ENCODE measurements around the gene FEZF2. TPM values are rescaled to one million over a fixed set of nuclear protein-coding genes. Genes with fewer than 3 reads are reported as not detected.
A peak's percentile ranks its signal among the peaks of the same experiment; 100 is the strongest.

Gene FEZF2
- total RNA-seq (2014; rRNA removed) (not detected in 2 replicates), Bru-seq, nascent RNA (not detected), BruChase-seq, experiment 1, labeled RNA remaining after a 6-hour chase (not detected), BruChase-seq, experiment 2, labeled RNA remaining after a 2-hour chase (not detected)
- long read RNA-seq = 0 reads

DNA sequence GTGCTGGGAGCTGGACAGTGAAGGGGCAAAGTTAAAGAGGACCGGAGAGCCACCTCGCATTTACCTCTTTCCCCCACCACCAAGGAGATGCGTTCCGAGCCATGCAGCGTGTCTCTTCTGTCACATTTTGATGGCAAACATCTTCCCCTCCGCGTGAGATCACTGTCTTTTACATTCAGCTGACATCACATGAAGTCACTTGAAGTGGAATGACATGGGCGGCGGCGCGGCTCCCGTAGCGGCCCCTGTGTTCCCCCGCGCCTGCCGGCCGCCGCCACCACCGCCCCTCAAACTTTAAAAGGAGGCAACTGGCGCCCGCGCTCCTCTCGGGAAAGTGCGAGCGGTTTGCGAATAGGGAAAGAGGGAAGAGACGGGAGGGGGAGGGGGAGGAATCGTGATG is at the start of gene FEZF2:
Gene FEZF2, minus strand, starts transcription at position 336 of the 400 bp plus-strand sequence. CDS start 682 bp downstream, outside the sequence.
- peak within 1 kb of the TSS; percentile 37 for H3K4me2 ChIP-seq (ENCODE audit: low read length)
- no peaks in the 10 kb centered on the region for H3K9me2 ChIP-seq (replicated peaks; ENCODE audit: low read length)
- intact Hi-C loops (cut with micrococcal nuclease) = no loop called here
- no peaks in the 10 kb centered on the region for H3K9me3 ChIP-seq (ENCODE audit: low read length)
- no TSS peak for BruUV-seq (replicated peaks)
- H3K36me3 ChIP-seq (ENCODE audit: low read depth, low read length) = no peaks in the 10 kb centered on the region
- H3F3A ChIP-seq (ENCODE audit: low read length, unreplicated experiment) = no peaks in the 10 kb centered on the region
- TF ChIP-seq EZH2phosphoT487 (IDR thresholded peaks at IDR 0.05; ENCODE audit: borderline replicate concordance, low read length) = no peak
- no peak for TF ChIP-seq EZH2 (IDR thresholded peaks at IDR 0.05; ENCODE audit: low read length, unreplicated experiment)
- TF ChIP-seq, protein P1, sequence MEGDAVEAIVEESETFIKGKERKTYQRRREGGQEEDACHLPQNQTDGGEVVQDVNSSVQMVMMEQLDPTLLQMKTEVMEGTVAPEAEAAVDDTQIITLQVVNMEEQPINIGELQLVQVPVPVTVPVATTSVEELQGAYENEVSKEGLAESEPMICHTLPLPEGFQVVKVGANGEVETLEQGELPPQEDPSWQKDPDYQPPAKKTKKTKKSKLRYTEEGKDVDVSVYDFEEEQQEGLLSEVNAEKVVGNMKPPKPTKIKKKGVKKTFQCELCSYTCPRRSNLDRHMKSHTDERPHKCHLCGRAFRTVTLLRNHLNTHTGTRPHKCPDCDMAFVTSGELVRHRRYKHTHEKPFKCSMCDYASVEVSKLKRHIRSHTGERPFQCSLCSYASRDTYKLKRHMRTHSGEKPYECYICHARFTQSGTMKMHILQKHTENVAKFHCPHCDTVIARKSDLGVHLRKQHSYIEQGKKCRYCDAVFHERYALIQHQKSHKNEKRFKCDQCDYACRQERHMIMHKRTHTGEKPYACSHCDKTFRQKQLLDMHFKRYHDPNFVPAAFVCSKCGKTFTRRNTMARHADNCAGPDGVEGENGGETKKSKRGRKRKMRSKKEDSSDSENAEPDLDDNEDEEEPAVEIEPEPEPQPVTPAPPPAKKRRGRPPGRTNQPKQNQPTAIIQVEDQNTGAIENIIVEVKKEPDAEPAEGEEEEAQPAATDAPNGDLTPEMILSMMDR (conservative IDR thresholded peaks at IDR 0.05; ENCODE audit: low read depth, low read length) = no peak
- ChIA-PET POLR2A (ENCODE audit: unreplicated experiment) (no interaction called here), CTCF (no interaction called here)
- no peak within 1 kb of the TSS for H3K9ac ChIP-seq (ENCODE audit: low read length)
- no peaks in the 10 kb centered on the region for H4K20me1 ChIP-seq (ENCODE audit: low read length)
- peaks cover 32% of the 10 kb centered on the region for H3K27me3 ChIP-seq (ENCODE audit: low read length)
- ATAC-seq = no peak
- no peak within 1 kb of the TSS for H3K27ac ChIP-seq (ENCODE audit: low read length)
- DNase-seq = no peak
- peak within 1 kb of the TSS; percentile 34 for H3K4me3 ChIP-seq (ENCODE audit: low read length)
- no peaks in the 10 kb centered on the region for H3K4me1 ChIP-seq (ENCODE audit: insufficient read depth, low read length)
- H2AFZ ChIP-seq (ENCODE audit: low read length) = no peak within 1 kb of the TSS
- H3K79me2 ChIP-seq (ENCODE audit: low read length) = no peaks in the 10 kb centered on the region

DNA sequence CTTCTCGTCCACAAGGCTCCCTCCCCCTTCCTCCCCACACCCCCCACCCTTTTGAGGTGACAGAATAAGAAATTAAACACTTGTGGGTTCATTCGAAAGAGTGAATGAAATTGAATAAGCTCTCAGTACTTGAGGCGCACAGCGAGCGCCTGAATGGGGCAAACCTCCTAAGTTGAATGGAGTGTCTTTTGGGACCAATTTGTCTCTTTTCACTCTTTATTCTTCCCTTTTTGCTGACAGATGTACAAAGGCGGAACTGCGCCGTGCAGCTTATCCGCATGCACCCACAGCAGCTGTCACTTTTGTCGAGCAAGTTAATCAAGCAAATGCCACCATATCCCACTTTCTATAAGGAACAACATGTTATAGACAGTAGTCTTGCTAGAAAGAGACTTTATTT is 47.9 kb upstream of the FEZF2 start:
- no peaks in the 10 kb centered on the region for H3K79me2 ChIP-seq (ENCODE audit: low read length)
- POLR2A ChIA-PET (ENCODE audit: unreplicated experiment) = no interaction called here
- CTCF ChIA-PET = no interaction called here
- peaks cover 4% of the 10 kb centered on the region for H3K27me3 ChIP-seq (ENCODE audit: low read length)
- intact Hi-C loops (cut with micrococcal nuclease) = no loop called here
- no peak overlapping the region for H3K27ac ChIP-seq (ENCODE audit: low read length)
- H3F3A ChIP-seq (ENCODE audit: low read length, unreplicated experiment) = no peaks in the 10 kb centered on the region
- ATAC-seq (no peak), DNase-seq (no peak)
- no peak overlapping the region for H3K4me2 ChIP-seq (ENCODE audit: low read length)
- BruUV-seq (replicated peaks) = no TSS peak
- H4K20me1 ChIP-seq (ENCODE audit: low read length) = no peaks in the 10 kb centered on the region
- no peak overlapping the region for H3K9ac ChIP-seq (ENCODE audit: low read length)
- no peaks in the 10 kb centered on the region for H3K36me3 ChIP-seq (ENCODE audit: low read depth, low read length)
- H3K9me3 ChIP-seq (ENCODE audit: low read length) = no peaks in the 10 kb centered on the region
- no peaks in the 10 kb centered on the region for H3K9me2 ChIP-seq (replicated peaks; ENCODE audit: low read length)
- TF ChIP-seq EZH2phosphoT487 (IDR thresholded peaks at IDR 0.05; ENCODE audit: borderline replicate concordance, low read length) = no peak
- TF ChIP-seq, protein P1 (conservative IDR thresholded peaks at IDR 0.05; ENCODE audit: low read depth, low read length) = no peak
- no peak for TF ChIP-seq EZH2 (IDR thresholded peaks at IDR 0.05; ENCODE audit: low read length, unreplicated experiment)
- H2AFZ ChIP-seq (ENCODE audit: low read length) = no peak overlapping the region
- no peaks in the 10 kb centered on the region for H3K4me1 ChIP-seq (ENCODE audit: insufficient read depth, low read length)
- H3K4me3 ChIP-seq (ENCODE audit: low read length) = no peak overlapping the region

DNA sequence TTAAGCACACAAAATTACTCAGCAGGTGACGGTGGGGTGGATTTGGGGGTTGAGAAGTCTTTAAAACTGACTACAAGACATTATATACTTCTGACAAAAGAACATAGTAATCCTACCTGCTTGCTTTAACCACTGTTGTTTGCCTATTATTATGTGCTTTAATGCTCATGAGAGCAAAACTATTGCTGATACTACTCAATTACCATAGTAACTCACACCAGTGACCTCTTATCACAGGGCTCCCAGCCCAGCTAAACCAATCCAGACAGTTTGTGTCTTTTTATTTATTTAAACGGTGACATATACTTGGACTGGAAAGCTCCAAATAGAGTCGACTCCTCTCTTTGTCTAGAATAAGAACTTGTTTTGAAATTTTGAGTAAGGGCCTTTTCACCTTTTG is 42.8 kb upstream of the FEZF2 start:
- CTCF ChIA-PET = no interaction called here
- Histone ChIP-seq H3K4me1 (ENCODE audit: insufficient read depth, low read length) (no peaks in the 10 kb centered on the region), H3K27me3 (ENCODE audit: low read length) (peaks cover 18% of the 10 kb centered on the region), H3K79me2 (ENCODE audit: low read length) (no peaks in the 10 kb centered on the region), H3K4me3 (ENCODE audit: low read length) (no peak overlapping the region), H3K9ac (ENCODE audit: low read length) (no peak overlapping the region), H2AFZ (ENCODE audit: low read length) (no peak overlapping the region), H3K9me3 (ENCODE audit: low read length) (0 out of 2 replicates have a peak, but pooled peaks cover 3% of the 10 kb centered on the region), H3F3A (ENCODE audit: low read length, unreplicated experiment) (no peaks in the 10 kb centered on the region), H3K4me2 (ENCODE audit: low read length) (no peak overlapping the region), H3K27ac (ENCODE audit: low read length) (no peak overlapping the region), H4K20me1 (ENCODE audit: low read length) (no peaks in the 10 kb centered on the region), H3K9me2 (replicated peaks; ENCODE audit: low read length) (no peaks in the 10 kb centered on the region), H3K36me3 (ENCODE audit: low read depth, low read length) (no peaks in the 10 kb centered on the region)
- POLR2A ChIA-PET (ENCODE audit: unreplicated experiment) = no interaction called here
- intact Hi-C loops (cut with micrococcal nuclease) = no loop called here
- ATAC-seq (no peak), DNase-seq (no peak)
- BruUV-seq (replicated peaks) = no TSS peak
- TF ChIP-seq EZH2phosphoT487 (IDR thresholded peaks at IDR 0.05; ENCODE audit: borderline replicate concordance, low read length) (no peak), EZH2 (IDR thresholded peaks at IDR 0.05; ENCODE audit: low read length, unreplicated experiment) (no peak)
- TF ChIP-seq, protein P1 (conservative IDR thresholded peaks at IDR 0.05; ENCODE audit: low read depth, low read length) = no peak
